Left cardiac atrium (tissue), 4 donors: ENCODE measurements around the gene EIPR1. TPM values are rescaled to one million over a fixed set of nuclear protein-coding genes. Genes with fewer than 3 reads are reported as not detected.
"Not testable (repeated sequence)": the region's sequence is repeated elsewhere in the genome, so short reads cannot be mapped to it uniquely, and the experiment has no call there.

ENCODE experiments used
- ATAC-seq, 2 donors: fragments of 200-7000 bp; cut with Tn5 transposase; one replicate each; pipeline ENCODE4 v1.9.1; 2020; ENCODE audit warnings: mild to moderate bottlenecking in 2 of 2, moderate library complexity in 2 of 2
- DNase-seq: peaks from one replicate; pipeline ENCODE4 v3.0.0-alpha.2; 2020
- intact Hi-C, 2 donors: fragments of 100-400 bp; cut with DNase I; formaldehyde crosslinking; loops; one replicate each; pipeline versions ENCODE4 v1.14.1 to v1.15.1; 2022 to 2023
- total RNA-seq, 2 donors: library from RNA; stranded (reverse); fragmentation: NEBNext Ultra II Directional; extraction: Animal tissue kit (Norgen Biotek cat#: 25700); gene quantifications; one replicate each; pipeline ENCODE4 v1.2.1, GENCODE V29; 2021
- donor health status: DM: no; HTN: yes; CAD: no.
- donor health status: DM: no; HTN: yes; CAD: no; lungs with severe emphysema.
- donor health status: DM: yes; HTN: yes; CAD: no.
- donor health status: Dilated cardiomyopathy.

EIPR1 gene
- total RNA-seq, 2 donors from 2014 or later: 11.0 to 11.4 TPM

DNA sequence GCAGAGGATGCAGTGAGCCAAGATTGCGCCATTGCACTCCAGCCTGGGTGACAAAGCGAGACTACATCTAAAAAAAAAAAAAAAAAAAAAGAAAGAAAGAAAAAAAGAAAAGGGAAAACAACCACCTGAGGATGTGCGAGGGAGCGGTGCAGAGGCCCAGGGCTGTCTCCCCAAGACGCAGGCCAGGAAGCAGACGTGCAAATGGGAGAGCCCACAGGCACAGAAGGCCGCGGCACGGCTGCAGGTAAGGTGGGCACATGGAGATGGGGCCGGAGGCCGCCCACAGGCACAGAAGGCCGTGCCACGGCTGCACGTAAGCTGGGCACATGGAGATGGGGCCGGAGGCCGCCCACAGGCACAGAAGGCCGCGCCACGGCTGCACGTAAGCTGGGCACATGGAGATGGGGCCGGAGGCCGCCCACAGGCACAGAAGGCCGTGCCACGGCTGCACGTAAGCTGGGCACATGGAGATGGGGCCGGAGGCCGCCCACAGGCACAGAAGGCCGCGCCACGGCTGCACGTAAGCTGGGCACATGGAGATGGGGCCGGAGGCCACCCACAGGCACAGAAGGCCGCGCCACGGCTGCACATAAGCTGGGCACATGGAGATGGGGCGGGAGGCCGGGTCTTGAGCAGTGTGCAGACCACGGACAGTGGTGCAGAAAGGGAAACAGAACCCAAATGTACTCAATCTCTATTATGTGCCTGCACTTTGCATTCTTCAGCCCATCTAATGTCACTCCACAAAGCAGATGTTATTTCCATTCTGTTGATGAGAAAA, 93.6 kb downstream of the EIPR1 start:
- DNase-seq, ATAC-seq, intact Hi-C loops: not testable (repeated sequence)

DNA sequence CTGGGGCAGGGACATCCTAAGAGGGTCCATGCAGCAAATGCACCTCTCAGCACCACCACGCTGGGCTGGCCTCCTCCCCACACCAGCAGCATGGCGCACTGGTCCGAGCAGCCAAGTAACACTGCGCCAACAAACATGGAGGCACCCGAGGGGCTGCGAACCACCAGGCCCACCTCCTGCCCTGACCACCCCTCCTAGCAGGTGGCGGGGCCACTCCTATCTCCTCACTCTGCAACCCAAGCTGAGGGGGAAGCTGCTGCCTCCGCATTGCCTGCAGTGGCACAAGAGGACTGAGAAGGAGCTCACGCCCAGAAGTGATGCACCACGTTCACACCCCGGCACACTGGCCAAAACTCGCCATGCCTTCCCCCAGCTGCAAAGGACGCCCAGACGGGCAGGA, 94.4 kb downstream of the EIPR1 start:
- no peak for ATAC-seq
- intact Hi-C loops: no loop called here
- DNase-seq: no peak

- ATAC-seq: peak; percentile 95 to 96
- intact Hi-C loops: no loop called here
- peak; percentile 47 for DNase-seq
These were observed 95.3 kb downstream of the EIPR1 start for GRCh38 chr2:3282056-3282998.

- intact Hi-C loops: no loop called here
- no peak for DNase-seq
- no peak for ATAC-seq
These were observed 96.7 kb downstream of the EIPR1 start for GRCh38 chr2:3280683-3281520.

DNA sequence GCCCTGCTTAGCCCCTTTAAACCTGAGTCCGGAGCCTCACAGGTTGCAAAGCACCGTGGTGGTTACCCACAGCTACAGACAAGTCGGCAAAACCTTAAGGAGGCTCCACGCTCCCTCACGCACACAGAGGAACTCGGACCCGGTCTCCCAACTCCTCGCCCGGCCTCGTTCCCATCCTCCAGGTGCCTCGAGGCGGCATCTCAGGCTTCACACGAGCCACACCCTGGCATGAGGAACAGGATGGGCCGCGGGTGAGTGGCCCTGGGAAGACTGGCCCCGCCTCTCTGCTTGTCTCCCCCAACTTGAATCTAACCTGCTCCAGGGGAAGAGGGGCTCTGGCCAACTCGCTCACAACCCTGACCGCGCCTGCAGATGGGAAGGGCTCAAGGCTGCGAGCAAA, 97.4 kb downstream of the EIPR1 start:
- intact Hi-C loops: no loop called here
- no peak for DNase-seq
- no peak for ATAC-seq

- ATAC-seq (no peak), DNase-seq (no peak)
- intact Hi-C loops: no loop called here
These were observed 98.2 kb downstream of the EIPR1 start for GRCh38 chr2:3279236-3279960.

DNA sequence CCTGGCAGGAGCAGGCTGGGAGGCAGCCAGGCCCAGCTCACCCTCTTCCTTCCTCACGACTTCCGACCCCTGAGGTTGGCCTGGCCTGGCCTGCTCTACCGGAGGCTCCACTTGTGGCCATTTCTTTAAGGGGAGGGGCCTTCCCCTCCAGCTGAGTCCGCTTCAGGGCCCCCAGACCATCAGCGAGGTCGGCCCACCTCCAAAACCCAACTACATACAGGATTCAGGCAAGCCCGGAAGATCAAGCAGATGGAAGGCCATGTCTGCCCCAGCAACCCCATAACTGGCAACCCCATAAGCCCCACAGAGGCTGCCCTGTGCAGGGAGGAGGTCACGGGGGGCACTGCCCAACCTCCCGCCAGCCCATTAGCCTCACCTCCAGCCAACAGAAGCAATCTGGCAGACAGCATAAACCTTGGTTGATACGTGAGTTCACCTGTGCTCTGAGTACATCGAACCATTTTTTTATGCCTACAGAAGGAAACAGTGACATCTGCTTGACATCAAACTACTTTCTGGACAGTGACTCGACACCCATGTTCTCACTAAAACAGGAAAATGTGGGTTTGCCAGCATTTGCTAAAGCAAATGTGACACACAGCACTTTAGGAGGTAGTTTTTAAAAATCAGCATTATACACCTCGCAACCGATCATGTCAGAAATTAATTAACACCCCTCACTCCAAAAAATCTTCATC, 98.9 kb downstream of the EIPR1 start:
- no peak for ATAC-seq
- no peak for DNase-seq
- intact Hi-C loops: no loop called here

- ATAC-seq: no peak
- intact Hi-C loops: no loop called here
- no peak for DNase-seq
These were observed 99.7 kb downstream of the EIPR1 start for GRCh38 chr2:3277748-3278520.

DNA sequence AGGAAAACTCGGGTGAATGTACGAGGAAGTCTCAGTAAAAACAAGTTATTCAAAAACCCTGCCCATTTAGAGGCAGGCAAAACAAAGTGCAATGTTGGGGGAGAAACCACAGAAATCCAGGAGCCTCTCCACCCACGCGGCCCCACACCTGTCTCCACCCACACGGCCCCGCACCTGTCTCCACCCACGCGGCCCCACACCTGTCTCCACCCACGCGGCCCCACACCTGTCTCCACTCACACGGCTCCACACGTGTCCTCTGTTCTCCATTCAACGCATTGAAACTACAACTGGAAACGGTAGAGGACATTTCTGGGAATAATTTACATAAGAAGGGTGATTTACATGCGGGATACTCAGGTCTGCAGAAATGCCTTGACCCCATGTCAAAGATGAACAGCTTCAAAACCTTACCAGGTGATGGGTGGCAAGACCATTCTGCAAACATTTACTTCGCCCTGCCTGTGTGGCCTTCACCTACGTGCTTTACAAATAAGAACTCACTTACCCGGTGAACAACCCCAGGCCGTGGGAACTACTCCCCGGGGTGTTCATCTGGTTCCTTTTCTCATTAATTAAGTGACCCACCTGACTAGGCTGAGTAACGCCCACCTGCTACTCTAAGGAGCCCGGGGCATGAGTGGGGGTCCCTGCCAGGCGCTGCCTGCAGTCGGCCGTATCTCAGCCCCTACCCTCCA, 100.4 kb downstream of the EIPR1 start:
- ATAC-seq: no peak
- intact Hi-C loops: no loop called here
- no peak for DNase-seq

DNA sequence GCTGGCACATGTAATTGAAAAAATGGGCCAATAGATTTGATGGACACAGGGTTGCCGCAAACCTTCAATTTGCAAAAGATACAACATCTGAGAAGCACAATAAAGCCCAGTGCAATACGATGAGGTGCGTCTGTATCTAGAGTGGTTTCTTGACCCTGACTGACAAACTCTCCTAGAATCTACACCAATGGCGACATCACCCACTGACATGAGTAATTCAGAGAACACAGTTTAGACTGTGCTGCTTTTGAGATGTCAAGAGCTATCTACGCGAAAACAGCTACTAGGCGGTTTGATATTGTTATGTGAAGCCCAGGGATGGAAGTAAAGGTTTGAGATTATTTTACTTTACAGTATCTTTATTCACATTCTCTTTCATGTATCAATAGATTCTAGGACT, 104.9 kb downstream of the EIPR1 start:
- intact Hi-C loops: no loop called here
- DNase-seq (no peak), ATAC-seq (no peak)

DNA sequence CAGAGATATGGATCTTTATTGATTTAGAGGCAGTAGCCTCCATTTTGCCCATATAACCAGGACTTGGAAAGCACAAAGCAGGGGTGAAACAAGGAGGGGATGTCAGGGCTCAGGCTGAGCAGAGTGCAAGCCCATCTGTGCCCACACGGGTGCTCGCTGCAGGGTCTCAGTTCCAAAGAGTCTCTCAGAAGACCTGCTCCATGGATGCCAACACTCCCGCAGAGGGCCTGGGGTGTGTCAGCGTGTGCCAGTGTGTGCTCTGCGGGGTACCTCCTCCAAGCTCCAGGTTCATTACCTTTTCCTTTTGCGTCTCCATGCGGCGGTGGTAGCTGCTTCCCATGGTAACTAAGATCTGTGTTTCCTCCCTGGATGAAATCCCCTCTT, 107.5 kb downstream of the EIPR1 start:
- DNase-seq (no peak), ATAC-seq (no peak)
- intact Hi-C loops: no loop called here

DNA sequence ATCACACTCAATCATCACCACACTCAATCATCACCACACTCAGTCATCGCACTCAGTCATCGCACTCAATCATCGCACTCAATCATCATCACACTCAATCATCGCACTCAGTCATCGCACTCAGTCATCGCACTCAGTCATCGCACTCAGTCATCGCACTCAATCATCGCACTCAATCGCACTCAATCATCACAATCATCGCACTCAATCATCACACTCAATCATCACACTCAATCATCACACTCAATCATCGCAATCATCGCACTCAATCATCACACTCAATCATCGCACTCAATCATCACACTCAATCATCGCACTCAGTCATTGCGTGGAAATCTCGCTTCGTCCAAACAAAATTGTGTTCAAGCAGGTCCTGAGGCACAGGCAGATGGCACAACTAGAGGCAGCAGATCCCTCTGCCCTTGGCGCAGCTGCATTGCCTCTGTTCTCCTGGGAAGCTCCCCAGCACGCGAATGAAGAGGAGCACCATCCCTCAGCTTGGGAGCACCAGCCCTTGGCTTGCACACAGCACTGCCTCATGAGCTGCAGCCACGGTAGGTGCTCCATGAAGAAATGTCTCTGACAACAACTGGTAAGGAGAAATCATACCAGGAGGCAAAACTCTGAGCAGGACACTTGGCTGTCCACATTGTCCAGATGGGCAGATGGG, 108.1 kb downstream of the EIPR1 start:
- intact Hi-C loops: no loop called here
- ATAC-seq: no peak
- DNase-seq: no peak

DNA sequence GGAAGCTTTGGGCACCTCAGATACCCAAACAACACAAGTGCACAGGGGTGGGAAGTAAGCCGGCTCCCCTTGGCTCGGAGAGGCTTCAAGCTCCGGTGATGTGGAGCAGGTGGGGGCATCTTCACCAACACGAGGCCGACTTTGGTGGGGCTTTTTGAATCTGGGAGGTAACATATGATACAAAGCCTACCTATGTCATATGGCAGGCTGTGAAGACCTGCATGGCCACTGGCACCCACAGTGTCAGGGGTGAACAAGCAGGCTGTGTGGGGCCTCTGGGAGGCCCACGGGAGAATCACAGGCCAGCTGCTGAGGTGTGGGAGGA, 109.0 kb downstream of the EIPR1 start:
- intact Hi-C loops: no loop called here
- no peak for ATAC-seq
- DNase-seq: no peak

DNA sequence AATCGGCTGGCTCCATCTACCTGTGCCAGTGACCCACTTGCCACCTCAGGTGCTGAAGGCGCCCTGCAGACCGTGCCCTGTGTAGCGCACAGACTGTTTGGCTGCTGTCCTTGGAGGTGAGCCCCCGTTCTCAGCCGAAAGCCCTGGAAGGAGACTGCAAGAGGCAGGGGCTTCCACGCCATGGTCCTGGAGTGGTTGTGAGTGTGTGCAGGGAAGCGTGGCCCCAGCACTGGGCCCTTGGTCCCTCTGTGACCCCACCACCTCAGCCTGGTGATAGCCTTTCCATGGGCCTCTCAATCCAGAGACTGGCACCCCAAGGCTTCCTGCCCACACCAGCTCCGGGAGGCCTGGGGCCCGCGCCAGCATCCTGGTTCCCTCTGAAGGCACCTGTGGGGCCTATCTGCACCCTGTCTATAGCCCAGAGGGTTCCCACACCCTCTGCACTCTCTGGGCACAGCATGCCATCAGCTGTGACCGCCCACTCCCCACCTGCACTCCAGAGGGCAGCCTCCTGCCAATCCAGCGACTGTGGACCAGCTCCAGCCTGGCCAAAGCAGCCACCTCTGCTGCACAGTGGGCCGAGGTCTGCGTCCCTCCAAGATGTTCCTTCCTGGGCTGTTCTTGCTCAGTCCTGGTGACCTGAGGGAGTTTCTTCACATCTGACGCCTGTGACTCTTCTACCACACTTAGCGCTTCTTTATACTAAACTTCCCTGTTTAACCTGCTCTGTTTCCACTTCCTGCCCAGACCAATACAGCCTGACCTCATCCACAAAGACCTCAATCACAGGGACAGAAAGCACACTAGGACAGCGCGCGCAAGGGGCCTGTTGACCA, 109.5 kb downstream of the EIPR1 start:
- ATAC-seq (no peak), DNase-seq (no peak)
- intact Hi-C loops: no loop called here

DNA sequence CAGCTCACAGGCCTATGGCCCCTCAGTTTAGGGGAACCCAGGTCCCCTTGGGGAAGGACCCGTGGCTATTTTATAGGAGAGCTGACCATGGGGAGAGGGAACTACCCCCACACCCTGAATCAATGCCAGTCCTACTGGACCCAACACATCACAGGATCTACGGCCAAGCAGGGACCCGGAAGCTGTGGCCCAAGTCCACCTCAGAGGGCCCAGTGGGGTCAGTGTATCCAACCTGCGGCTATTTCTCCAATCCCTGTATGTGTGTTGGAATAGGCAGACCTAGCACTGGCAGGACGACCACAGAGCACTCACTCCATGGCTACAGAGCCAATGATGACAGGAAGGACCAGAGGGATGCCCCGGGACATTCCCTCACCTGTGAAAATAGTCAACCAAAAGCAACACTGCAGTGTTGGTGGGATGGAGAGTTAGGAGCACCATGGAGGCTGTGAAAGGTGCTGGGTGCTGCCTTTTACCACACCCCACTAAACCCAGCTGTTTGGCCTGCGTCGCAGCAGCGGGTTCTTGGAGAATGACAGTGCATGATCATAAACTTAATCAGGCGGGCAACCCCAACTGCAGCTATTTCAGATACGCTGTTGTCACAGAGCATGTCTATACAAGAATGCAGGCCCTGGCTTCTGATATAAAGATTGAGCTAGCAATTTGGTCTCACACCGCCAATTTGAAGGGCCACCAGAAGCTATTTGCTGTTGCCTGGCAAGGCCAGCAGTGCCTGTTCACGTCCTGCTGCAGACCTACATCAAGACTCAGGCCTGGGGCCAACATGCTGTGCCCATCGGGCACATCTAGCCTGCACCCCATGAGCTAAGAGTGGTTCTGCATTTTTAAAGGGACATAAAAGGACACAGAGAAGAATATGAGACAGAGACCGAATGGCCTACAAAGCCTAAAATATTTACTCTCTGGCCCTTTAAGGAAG, 110.4 kb downstream of the EIPR1 start:
- intact Hi-C loops: no loop called here
- no peak for ATAC-seq
- no peak for DNase-seq
